Measurements from ENCODE around the gene ACBD4. TPM values are rescaled to one million over a fixed set of nuclear protein-coding genes. Genes with fewer than 3 reads are reported as not detected.

The ACBD4 gene
- total and polyA plus RNA-seq, 2 of the 13 experiments (the other 11 are each of a cell fraction or from before 2014, with no cell fraction given): 16.1 to 26.9 TPM

DNA sequence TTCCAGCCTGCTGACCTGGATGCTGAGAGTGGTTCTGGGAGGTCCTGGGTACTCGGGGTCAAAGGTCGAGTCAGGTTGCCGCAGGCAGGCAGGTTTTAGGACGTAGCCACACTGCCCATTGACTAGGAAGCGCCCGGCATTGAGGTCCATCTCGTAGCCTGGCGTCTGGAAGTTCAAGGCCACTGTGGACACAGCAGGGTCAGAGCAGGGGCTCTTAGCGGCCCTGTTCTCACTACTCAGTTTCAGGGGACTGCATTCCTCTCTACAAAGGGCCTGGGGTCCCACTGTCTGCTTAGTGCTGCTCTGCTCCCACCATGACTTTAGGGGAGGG is 22.1 kb upstream of the ACBD4 start (continued):
- TF ChIP-seq, protein P1, sequence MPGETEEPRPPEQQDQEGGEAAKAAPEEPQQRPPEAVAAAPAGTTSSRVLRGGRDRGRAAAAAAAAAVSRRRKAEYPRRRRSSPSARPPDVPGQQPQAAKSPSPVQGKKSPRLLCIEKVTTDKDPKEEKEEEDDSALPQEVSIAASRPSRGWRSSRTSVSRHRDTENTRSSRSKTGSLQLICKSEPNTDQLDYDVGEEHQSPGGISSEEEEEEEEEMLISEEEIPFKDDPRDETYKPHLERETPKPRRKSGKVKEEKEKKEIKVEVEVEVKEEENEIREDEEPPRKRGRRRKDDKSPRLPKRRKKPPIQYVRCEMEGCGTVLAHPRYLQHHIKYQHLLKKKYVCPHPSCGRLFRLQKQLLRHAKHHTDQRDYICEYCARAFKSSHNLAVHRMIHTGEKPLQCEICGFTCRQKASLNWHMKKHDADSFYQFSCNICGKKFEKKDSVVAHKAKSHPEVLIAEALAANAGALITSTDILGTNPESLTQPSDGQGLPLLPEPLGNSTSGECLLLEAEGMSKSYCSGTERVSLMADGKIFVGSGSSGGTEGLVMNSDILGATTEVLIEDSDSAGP (CRISPR knock-in tag; IDR thresholded peaks at IDR 0.05; ENCODE audit: borderline replicate concordance): peak; percentile 51; the same call in 1 of the 2 replicates
- 0 out of 2 replicates have a peak, but pooled peaks have one; percentile 28 for TF ChIP-seq ZNF746 (CRISPR knock-in tag; IDR thresholded peaks at IDR 0.05)
- TF ChIP-seq, protein P2, sequence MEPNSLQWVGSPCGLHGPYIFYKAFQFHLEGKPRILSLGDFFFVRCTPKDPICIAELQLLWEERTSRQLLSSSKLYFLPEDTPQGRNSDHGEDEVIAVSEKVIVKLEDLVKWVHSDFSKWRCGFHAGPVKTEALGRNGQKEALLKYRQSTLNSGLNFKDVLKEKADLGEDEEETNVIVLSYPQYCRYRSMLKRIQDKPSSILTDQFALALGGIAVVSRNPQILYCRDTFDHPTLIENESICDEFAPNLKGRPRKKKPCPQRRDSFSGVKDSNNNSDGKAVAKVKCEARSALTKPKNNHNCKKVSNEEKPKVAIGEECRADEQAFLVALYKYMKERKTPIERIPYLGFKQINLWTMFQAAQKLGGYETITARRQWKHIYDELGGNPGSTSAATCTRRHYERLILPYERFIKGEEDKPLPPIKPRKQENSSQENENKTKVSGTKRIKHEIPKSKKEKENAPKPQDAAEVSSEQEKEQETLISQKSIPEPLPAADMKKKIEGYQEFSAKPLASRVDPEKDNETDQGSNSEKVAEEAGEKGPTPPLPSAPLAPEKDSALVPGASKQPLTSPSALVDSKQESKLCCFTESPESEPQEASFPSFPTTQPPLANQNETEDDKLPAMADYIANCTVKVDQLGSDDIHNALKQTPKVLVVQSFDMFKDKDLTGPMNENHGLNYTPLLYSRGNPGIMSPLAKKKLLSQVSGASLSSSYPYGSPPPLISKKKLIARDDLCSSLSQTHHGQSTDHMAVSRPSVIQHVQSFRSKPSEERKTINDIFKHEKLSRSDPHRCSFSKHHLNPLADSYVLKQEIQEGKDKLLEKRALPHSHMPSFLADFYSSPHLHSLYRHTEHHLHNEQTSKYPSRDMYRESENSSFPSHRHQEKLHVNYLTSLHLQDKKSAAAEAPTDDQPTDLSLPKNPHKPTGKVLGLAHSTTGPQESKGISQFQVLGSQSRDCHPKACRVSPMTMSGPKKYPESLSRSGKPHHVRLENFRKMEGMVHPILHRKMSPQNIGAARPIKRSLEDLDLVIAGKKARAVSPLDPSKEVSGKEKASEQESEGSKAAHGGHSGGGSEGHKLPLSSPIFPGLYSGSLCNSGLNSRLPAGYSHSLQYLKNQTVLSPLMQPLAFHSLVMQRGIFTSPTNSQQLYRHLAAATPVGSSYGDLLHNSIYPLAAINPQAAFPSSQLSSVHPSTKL (CRISPR knock-in tag; IDR thresholded peaks at IDR 0.05): peak; percentile 45
- TF ChIP-seq ZNF678 (CRISPR knock-in tag; IDR thresholded peaks at IDR 0.05): no peak
- TF ChIP-seq ESRRA (CRISPR knock-in tag; IDR thresholded peaks at IDR 0.05; ENCODE audit: low read depth): no peak
- no peak for TF ChIP-seq ZNF7 (CRISPR knock-in tag; IDR thresholded peaks at IDR 0.05)
- TF ChIP-seq, protein P3, sequence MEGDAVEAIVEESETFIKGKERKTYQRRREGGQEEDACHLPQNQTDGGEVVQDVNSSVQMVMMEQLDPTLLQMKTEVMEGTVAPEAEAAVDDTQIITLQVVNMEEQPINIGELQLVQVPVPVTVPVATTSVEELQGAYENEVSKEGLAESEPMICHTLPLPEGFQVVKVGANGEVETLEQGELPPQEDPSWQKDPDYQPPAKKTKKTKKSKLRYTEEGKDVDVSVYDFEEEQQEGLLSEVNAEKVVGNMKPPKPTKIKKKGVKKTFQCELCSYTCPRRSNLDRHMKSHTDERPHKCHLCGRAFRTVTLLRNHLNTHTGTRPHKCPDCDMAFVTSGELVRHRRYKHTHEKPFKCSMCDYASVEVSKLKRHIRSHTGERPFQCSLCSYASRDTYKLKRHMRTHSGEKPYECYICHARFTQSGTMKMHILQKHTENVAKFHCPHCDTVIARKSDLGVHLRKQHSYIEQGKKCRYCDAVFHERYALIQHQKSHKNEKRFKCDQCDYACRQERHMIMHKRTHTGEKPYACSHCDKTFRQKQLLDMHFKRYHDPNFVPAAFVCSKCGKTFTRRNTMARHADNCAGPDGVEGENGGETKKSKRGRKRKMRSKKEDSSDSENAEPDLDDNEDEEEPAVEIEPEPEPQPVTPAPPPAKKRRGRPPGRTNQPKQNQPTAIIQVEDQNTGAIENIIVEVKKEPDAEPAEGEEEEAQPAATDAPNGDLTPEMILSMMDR (CRISPR knock-in tag; IDR thresholded peaks at IDR 0.05): peak; percentile 14; the same call in 1 of the 2 replicates
- TF ChIP-seq TBL1XR1 (IDR thresholded peaks at IDR 0.05; ENCODE audit: borderline replicate concordance, low read length, partially characterized antibody): peak; percentile 36
- TF ChIP-seq, protein P4, sequence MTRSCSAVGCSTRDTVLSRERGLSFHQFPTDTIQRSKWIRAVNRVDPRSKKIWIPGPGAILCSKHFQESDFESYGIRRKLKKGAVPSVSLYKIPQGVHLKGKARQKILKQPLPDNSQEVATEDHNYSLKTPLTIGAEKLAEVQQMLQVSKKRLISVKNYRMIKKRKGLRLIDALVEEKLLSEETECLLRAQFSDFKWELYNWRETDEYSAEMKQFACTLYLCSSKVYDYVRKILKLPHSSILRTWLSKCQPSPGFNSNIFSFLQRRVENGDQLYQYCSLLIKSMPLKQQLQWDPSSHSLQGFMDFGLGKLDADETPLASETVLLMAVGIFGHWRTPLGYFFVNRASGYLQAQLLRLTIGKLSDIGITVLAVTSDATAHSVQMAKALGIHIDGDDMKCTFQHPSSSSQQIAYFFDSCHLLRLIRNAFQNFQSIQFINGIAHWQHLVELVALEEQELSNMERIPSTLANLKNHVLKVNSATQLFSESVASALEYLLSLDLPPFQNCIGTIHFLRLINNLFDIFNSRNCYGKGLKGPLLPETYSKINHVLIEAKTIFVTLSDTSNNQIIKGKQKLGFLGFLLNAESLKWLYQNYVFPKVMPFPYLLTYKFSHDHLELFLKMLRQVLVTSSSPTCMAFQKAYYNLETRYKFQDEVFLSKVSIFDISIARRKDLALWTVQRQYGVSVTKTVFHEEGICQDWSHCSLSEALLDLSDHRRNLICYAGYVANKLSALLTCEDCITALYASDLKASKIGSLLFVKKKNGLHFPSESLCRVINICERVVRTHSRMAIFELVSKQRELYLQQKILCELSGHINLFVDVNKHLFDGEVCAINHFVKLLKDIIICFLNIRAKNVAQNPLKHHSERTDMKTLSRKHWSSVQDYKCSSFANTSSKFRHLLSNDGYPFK (CRISPR knock-in tag; IDR thresholded peaks at IDR 0.05; ENCODE audit: borderline replicate concordance): 0 out of 2 replicates have a peak, but pooled peaks have one; percentile 25
- TF ChIP-seq, protein P5, sequence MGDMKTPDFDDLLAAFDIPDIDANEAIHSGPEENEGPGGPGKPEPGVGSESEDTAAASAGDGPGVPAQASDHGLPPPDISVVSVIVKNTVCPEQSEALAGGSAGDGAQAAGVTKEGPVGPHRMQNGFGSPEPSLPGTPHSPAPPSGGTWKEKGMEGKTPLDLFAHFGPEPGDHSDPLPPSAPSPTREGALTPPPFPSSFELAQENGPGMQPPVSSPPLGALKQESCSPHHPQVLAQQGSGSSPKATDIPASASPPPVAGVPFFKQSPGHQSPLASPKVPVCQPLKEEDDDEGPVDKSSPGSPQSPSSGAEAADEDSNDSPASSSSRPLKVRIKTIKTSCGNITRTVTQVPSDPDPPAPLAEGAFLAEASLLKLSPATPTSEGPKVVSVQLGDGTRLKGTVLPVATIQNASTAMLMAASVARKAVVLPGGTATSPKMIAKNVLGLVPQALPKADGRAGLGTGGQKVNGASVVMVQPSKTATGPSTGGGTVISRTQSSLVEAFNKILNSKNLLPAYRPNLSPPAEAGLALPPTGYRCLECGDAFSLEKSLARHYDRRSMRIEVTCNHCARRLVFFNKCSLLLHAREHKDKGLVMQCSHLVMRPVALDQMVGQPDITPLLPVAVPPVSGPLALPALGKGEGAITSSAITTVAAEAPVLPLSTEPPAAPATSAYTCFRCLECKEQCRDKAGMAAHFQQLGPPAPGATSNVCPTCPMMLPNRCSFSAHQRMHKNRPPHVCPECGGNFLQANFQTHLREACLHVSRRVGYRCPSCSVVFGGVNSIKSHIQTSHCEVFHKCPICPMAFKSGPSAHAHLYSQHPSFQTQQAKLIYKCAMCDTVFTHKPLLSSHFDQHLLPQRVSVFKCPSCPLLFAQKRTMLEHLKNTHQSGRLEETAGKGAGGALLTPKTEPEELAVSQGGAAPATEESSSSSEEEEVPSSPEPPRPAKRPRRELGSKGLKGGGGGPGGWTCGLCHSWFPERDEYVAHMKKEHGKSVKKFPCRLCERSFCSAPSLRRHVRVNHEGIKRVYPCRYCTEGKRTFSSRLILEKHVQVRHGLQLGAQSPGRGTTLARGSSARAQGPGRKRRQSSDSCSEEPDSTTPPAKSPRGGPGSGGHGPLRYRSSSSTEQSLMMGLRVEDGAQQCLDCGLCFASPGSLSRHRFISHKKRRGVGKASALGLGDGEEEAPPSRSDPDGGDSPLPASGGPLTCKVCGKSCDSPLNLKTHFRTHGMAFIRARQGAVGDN (CRISPR knock-in tag; IDR thresholded peaks at IDR 0.05): peak; percentile 83
- TF ChIP-seq MYC (CRISPR knock-in tag; IDR thresholded peaks at IDR 0.05; ENCODE audit: borderline replicate concordance): no peak
- TF ChIP-seq ZSCAN9 (CRISPR knock-in tag; IDR thresholded peaks at IDR 0.05; ENCODE audit: borderline replicate concordance): no peak
- peak; percentile 82 for TF ChIP-seq HNF4A (CRISPR knock-in tag; IDR thresholded peaks at IDR 0.05)
- TF ChIP-seq RARA (CRISPR knock-in tag; IDR thresholded peaks at IDR 0.05): peak; percentile 93
- peak; percentile 54; the same call in 1 of the 2 replicates for TF ChIP-seq ZNF331 (CRISPR knock-in tag; IDR thresholded peaks at IDR 0.05)
